Upper lobe of left lung (tissue), 4 donors: ENCODE results near the gene COL18A1.
A peak's percentile ranks its signal among the peaks of the same experiment; 100 is the strongest.

ENCODE experiments used
- POLR2A ChIP-seq, 4 donors: fragments of 450-650 bp; IDR thresholded peaks; one replicate each; pipeline ENCODE4 v1.5.1; 2016 to 2017; ENCODE audit warnings: antibody characterized with exemption in 4 of 4, mild to moderate bottlenecking in 2 of 4
- TF ChIP-seq, protein P1 (sequence below), 6 experiments: fragments of 450-650 bp in 4 of 6; fragments of 200-600 bp in 2 of 6; sonication (generic) in 2 of 6; IDR thresholded peaks; one replicate each; pipeline ENCODE4 v1.5.1; 2016 to 2019; ENCODE audit warnings: antibody characterized with exemption in 6 of 6

DNA sequence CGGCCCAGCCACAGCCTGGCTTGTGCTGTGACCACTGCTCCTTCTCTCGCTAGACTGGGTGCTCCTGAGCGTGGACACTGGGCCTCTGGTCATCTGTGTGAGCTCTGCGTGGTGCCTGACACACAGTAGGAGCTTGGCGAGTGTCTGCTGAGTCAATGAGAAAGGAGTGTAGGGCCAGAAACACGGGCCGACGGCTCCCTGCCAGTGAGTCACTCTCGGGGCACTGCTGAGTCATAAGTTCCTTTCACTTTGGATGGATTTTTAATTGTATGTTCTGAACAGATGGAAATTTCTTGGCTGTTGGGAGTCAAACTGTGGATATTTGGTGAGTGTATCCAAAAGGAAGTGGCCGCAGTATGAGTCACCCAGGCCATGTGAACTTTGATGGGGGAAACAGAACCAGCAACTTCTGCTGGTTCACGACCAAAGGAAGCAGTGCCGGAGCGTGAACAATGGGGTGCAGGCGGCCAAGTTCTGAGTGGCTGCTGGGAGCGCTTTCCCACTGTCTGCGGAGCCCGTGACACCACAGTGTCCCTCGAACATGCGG, 41.0 kb upstream of the COL18A1 start:
- TF ChIP-seq, protein P1, sequence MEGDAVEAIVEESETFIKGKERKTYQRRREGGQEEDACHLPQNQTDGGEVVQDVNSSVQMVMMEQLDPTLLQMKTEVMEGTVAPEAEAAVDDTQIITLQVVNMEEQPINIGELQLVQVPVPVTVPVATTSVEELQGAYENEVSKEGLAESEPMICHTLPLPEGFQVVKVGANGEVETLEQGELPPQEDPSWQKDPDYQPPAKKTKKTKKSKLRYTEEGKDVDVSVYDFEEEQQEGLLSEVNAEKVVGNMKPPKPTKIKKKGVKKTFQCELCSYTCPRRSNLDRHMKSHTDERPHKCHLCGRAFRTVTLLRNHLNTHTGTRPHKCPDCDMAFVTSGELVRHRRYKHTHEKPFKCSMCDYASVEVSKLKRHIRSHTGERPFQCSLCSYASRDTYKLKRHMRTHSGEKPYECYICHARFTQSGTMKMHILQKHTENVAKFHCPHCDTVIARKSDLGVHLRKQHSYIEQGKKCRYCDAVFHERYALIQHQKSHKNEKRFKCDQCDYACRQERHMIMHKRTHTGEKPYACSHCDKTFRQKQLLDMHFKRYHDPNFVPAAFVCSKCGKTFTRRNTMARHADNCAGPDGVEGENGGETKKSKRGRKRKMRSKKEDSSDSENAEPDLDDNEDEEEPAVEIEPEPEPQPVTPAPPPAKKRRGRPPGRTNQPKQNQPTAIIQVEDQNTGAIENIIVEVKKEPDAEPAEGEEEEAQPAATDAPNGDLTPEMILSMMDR (IDR thresholded peaks at IDR 0.05) = no peak
- TF ChIP-seq POLR2A (IDR thresholded peaks at IDR 0.05) = peak in 1 of 4 donors; percentile 33
